Fibroblast of skin of abdomen (primary cell): ENCODE data around the gene HIF3A.
"Not testable (repeated sequence)": the region's sequence is repeated elsewhere in the genome, so short reads cannot be mapped to it uniquely, and the experiment has no call there.

Experiments used
- DNase-seq: peaks from one replicate; pipeline ENCODE4 v3.0.0-alpha.2; 2013

Gene HIF3A

GRCh38 chr19:46361915-46362314 lies 65.1 kb downstream of the HIF3A start:
- no peak for DNase-seq

GRCh38 chr19:46364359-46364758 lies 67.5 kb downstream of the HIF3A start:
- DNase-seq = no peak

- no peak for DNase-seq
These were observed 68.7 kb downstream of the HIF3A start for GRCh38 chr19:46365561-46365960.

- no peak for DNase-seq
These were observed 69.9 kb downstream of the HIF3A start for GRCh38 chr19:46366620-46367292.

GRCh38 chr19:46367426-46367825 lies 70.6 kb downstream of the HIF3A start:
- DNase-seq = no peak

- DNase-seq = no peak
These were observed 71.3 kb downstream of the HIF3A start for GRCh38 chr19:46368116-46368515.

GRCh38 chr19:46369817-46370216 lies 73.0 kb downstream of the HIF3A start:
- DNase-seq = no peak

GRCh38 chr19:46371371-46371901 lies 74.6 kb downstream of the HIF3A start:
- DNase-seq = no peak

GRCh38 chr19:46372901-46373490 lies 76.2 kb downstream of the HIF3A start:
- no peak for DNase-seq

- DNase-seq = peak; percentile 66
These were observed 76.9 kb downstream of the HIF3A start for GRCh38 chr19:46373491-46374359.

GRCh38 chr19:46374536-46375475 lies 78.0 kb downstream of the HIF3A start:
- no peak for DNase-seq

GRCh38 chr19:46375476-46376067 lies 78.7 kb downstream of the HIF3A start:
- DNase-seq = not testable (repeated sequence)

GRCh38 chr19:46376241-46377153 lies 79.7 kb downstream of the HIF3A start:
- no peak for DNase-seq

- peak; percentile 89 for DNase-seq
These were observed 81.4 kb downstream of the HIF3A start for GRCh38 chr19:46378268-46378667.

- no peak for DNase-seq
These were observed 83.8 kb downstream of the HIF3A start for GRCh38 chr19:46380690-46381089.

GRCh38 chr19:46381346-46381745 lies 84.5 kb downstream of the HIF3A start:
- DNase-seq = no peak

GRCh38 chr19:46381756-46382345 lies 85.0 kb downstream of the HIF3A start:
- DNase-seq = no peak

- DNase-seq = no peak
These were observed 86.5 kb downstream of the HIF3A start for GRCh38 chr19:46383171-46383815.

- no peak for DNase-seq
These were observed 87.0 kb downstream of the HIF3A start for GRCh38 chr19:46383846-46384245.

GRCh38 chr19:46384396-46384795 lies 87.6 kb downstream of the HIF3A start:
- no peak for DNase-seq
